Breast epithelium (tissue), 3 donors: ENCODE data around the gene EMCN.

Source experiments
- CTCF ChIP-seq, 3 donors: fragments of 450-650 bp; IDR thresholded peaks; one replicate each; pipeline ENCODE4 v1.5.1; 2016 to 2017; ENCODE audit warnings: antibody characterized with exemption in 3 of 3, mild to moderate bottlenecking in 3 of 3, moderate library complexity in 3 of 3
- POLR2A ChIP-seq: fragments of 450-650 bp; IDR thresholded peaks from one replicate; pipeline ENCODE4 v1.6.1; 2016; ENCODE audit warnings: antibody characterized with exemption, mild to moderate bottlenecking, moderate library complexity

DNA sequence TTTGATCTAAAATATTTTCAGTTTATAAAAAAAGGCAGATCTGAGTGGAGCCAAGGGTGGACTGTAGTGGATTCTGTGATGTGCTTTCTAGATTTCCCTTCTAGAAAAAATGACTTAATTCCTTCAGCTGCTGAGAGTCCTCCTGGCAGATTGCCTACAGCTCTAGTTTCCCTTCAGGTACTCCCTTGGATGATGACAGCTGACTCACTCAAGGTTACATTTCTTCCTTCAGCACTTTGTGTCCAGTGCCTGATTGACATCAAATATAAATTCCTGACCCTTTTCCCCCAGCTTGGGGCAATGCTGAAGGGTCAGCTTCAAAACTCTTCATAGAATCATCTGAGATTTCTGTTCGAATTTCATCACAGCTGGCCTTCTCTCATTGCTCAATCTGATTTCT, 161.7 kb downstream of the EMCN start:
- TF ChIP-seq CTCF (IDR thresholded peaks at IDR 0.05) (no peak), POLR2A (no peak)
